CD14-positive monocyte (primary cell): ENCODE measurements around the gene SKIL. TPM values are rescaled to one million over a fixed set of nuclear protein-coding genes. Genes with fewer than 3 reads are reported as not detected.
A peak's percentile ranks its signal among the peaks of the same experiment; 100 is the strongest.

Experiments used
- DNase-seq, 3 donors: peaks; one replicate each; pipeline ENCODE4 v3.0.0-alpha.2; 2011 to 2022
- H2AFZ ChIP-seq: 2 replicates; pipeline ENCODE4 v1.6.0; 2012; ENCODE audit warnings: mild to moderate bottlenecking, low read depth, low read length, inconsistent platforms; ENCODE audit not compliant: insufficient read depth, poor library complexity, severe bottlenecking
- H3K27ac ChIP-seq, 2 donors: 1 replicate in 1 of 2; 2 replicates in 1 of 2; pipeline ENCODE4 v1.5.1; 2012 to 2013; ENCODE audit warnings: low read length in 2 of 2, control low read depth in 1 of 2, inconsistent platforms in 1 of 2, low read depth in 1 of 2, mild to moderate bottlenecking in 1 of 2
- H3K27me3 ChIP-seq, 2 donors: one replicate each; pipeline versions ENCODE4 v1.6.0 to v1.6.1; 2011 to 2013; ENCODE audit warnings: low read length in 2 of 2; ENCODE audit not compliant: control insufficient read depth in 2 of 2, insufficient read depth in 2 of 2
- H3K36me3 ChIP-seq, 2 donors: replicated peaks in 1 of 2; 1 replicate in 1 of 2; 2 replicates in 1 of 2; pipeline versions ENCODE4 v1.5.1 to v1.6.1; 2012 to 2013; ENCODE audit warnings: low read length in 2 of 2, control low read depth in 1 of 2, inconsistent platforms in 1 of 2, mild to moderate bottlenecking in 1 of 2; ENCODE audit not compliant: insufficient read depth in 2 of 2, control insufficient read depth in 1 of 2
- H3K4me1 ChIP-seq, 2 donors: 1 replicate in 1 of 2; 2 replicates in 1 of 2; pipeline versions ENCODE4 v1.5.1 to v1.6.1; 2012 to 2013; ENCODE audit warnings: low read length in 2 of 2, control low read depth in 1 of 2, inconsistent platforms in 1 of 2, mild to moderate bottlenecking in 1 of 2, moderate library complexity in 1 of 2; ENCODE audit not compliant: insufficient read depth in 2 of 2, control insufficient read depth in 1 of 2
- H3K4me2 ChIP-seq: replicated peaks from 2 replicates; pipeline ENCODE3; 2012; ENCODE audit warnings: low read length, moderate library complexity, mild to moderate bottlenecking; ENCODE audit not compliant: poor library complexity, severe bottlenecking; ENCODE audit errors: extremely low read depth
- H3K4me3 ChIP-seq, 3 experiments: fragments of 200-600 bp in 1 of 3; sonication (generic) in 1 of 3; replicated peaks in 1 of 3; 1 replicate in 2 of 3; 2 replicates in 1 of 3; pipeline ENCODE4 v1.5.1; 2011 to 2013; ENCODE audit warnings: low read length in 3 of 3, mild to moderate bottlenecking in 3 of 3, control low read depth in 2 of 3, low read depth in 2 of 3, inconsistent platforms in 1 of 3, moderate library complexity in 1 of 3
- H3K79me2 ChIP-seq: 2 replicates; pipeline ENCODE4 v1.6.0; 2012; ENCODE audit warnings: mild to moderate bottlenecking, control low read depth, inconsistent platforms, low read length, moderate library complexity; ENCODE audit not compliant: insufficient read depth
- H3K9ac ChIP-seq: 2 replicates; pipeline ENCODE4 v1.6.0; 2017; ENCODE audit warnings: low read length, mild to moderate bottlenecking; ENCODE audit not compliant: insufficient read depth, poor library complexity, severe bottlenecking
- H3K9me3 ChIP-seq, 2 donors: replicated peaks in 1 of 2; 1 replicate in 1 of 2; 2 replicates in 1 of 2; pipeline versions ENCODE4 v1.5.1 to v1.6.1; 2012 to 2013; ENCODE audit warnings: low read length in 2 of 2, control low read depth in 1 of 2; ENCODE audit not compliant: control insufficient read depth in 1 of 2, insufficient read depth in 1 of 2
- H4K20me1 ChIP-seq: 2 replicates; pipeline ENCODE4 v1.6.0; 2012; ENCODE audit warnings: mild to moderate bottlenecking, low read length, control low read depth, moderate library complexity; ENCODE audit not compliant: insufficient read depth
- H3K27ac Mint-ChIP-seq, 7 donors: one replicate each; pipeline ENCODE4 v1.8.0; 2020; ENCODE audit warnings: mild to moderate bottlenecking in 7 of 7, mixed read lengths in 7 of 7, moderate library complexity in 6 of 7, inconsistent platforms in 2 of 7
- H3K27me3 Mint-ChIP-seq, 3 donors: one replicate each; pipeline ENCODE4 v1.8.0; 2021 to 2022; ENCODE audit warnings: low read depth in 3 of 3, mild to moderate bottlenecking in 3 of 3, mixed read lengths in 3 of 3, moderate library complexity in 3 of 3, inconsistent platforms in 1 of 3
- H3K36me3 Mint-ChIP-seq, 2 donors: one replicate each; pipeline ENCODE4 v1.8.0; 2020; ENCODE audit warnings: mixed read lengths in 2 of 2, inconsistent platforms in 1 of 2, mild to moderate bottlenecking in 1 of 2
- H3K4me1 Mint-ChIP-seq: one replicate; pipeline ENCODE4 v1.8.0; 2020; ENCODE audit warnings: mild to moderate bottlenecking, mixed read lengths
- H3K4me3 Mint-ChIP-seq, 2 donors: one replicate each; pipeline ENCODE4 v1.8.0; 2020; ENCODE audit warnings: mild to moderate bottlenecking in 2 of 2, mixed read lengths in 2 of 2, moderate library complexity in 1 of 2
- H3K9me3 Mint-ChIP-seq, 7 donors: one replicate each; pipeline ENCODE4 v1.8.0; 2020 to 2022; ENCODE audit warnings: mixed read lengths in 7 of 7, mild to moderate bottlenecking in 6 of 7, moderate library complexity in 6 of 7, inconsistent platforms in 2 of 7
- CTCF ChIP-seq: fragments of 200-600 bp; IDR thresholded peaks from one replicate; pipeline ENCODE4 v1.8.0; 2022; ENCODE audit warnings: antibody characterized with exemption, mild to moderate bottlenecking
- WGBS: methylation state at CpG from one replicate; pipeline ENCODE4 v1.1.5; 2013; ENCODE audit warnings: missing lambda C conversion rate; ENCODE audit not compliant: insufficient coverage; 5-methylcytosine and 5-hydroxymethylcytosine counted together
- intact Hi-C, 2 donors: fragments of 100-400 bp; cut with micrococcal nuclease; formaldehyde crosslinking; loops; one replicate each; pipeline versions ENCODE4 v1.15.0 to v1.15.1; 2023
- polyA plus RNA-seq, 3 donors: library from polyadenylated mRNA; depleted of rRNA in 1 of 3; unstranded in 2 of 3; stranded (reverse) in 1 of 3; fragments of 300-500 nt in 2 of 3; fragments of >200 nt in 1 of 3; fragmentation: Illumina TruSeq in 2 of 3; gene quantifications; 1 replicate in 2 of 3; 2 replicates in 1 of 3; pipeline ENCODE4 v1.2.3, GENCODE V29; 2012 to 2021

SKIL gene
- polyA plus RNA-seq, 3 donors: 7.5 to 13.4 (median 9.2) TPM

GRCh38 chr3:170405101-170405500 is 47.6 kb downstream of the SKIL start:
- Histone ChIP-seq H3K4me3 (no peak overlapping the region), H4K20me1 (no peaks in the 10 kb centered on the region), H3K9ac (no peak overlapping the region), H3K27me3 (no peaks in the 10 kb centered on the region), H3K27ac (no peak overlapping the region), H3K79me2 (no peaks in the 10 kb centered on the region), H3K36me3 (no peaks in the 10 kb centered on the region), H3K4me2 (no peak overlapping the region), H3K9me3 (no peaks in the 10 kb centered on the region), H2AFZ (no peak overlapping the region), H3K4me1 (no peaks in the 10 kb centered on the region)
- no peak for DNase-seq
- TF ChIP-seq CTCF: no peak
- H3K27ac Mint-ChIP-seq: no peak overlapping the region
- no peak overlapping the region for H3K4me3 Mint-ChIP-seq
- no peaks in the 10 kb centered on the region for H3K36me3 Mint-ChIP-seq
- no peaks in the 10 kb centered on the region for H3K4me1 Mint-ChIP-seq
- H3K27me3 Mint-ChIP-seq: peaks cover 0 to 2% (median 0%) of the 10 kb centered on the region in 3 donors
- H3K9me3 Mint-ChIP-seq: peaks cover 0 to 3% (median 0%) of the 10 kb centered on the region in 7 donors
- intact Hi-C loops: loop anchor here in 1 of 2 donors (5.0 kb wide), 1 partner anchor 93 kb away; no protein-coding TSS in a partner anchor

- H3K27me3 Mint-ChIP-seq: peaks cover 2 to 12% (median 4%) of the 10 kb centered on the region in 3 donors
- intact Hi-C loops: loop anchor here in 1 of 2 donors (10.0 kb wide), 1 partner anchor 96 kb away; no protein-coding TSS in a partner anchor
- Histone ChIP-seq H3K27ac (no peak overlapping the region), H3K9me3 (no peaks in the 10 kb centered on the region), H3K4me3 (no peak overlapping the region), H3K27me3 (no peaks in the 10 kb centered on the region), H3K79me2 (no peaks in the 10 kb centered on the region), H3K36me3 (no peaks in the 10 kb centered on the region), H2AFZ (no peak overlapping the region), H3K4me1 (no peaks in the 10 kb centered on the region), H3K9ac (no peak overlapping the region), H4K20me1 (no peaks in the 10 kb centered on the region), H3K4me2 (no peak overlapping the region)
- H3K4me3 Mint-ChIP-seq: no peak overlapping the region
- WGBS: no CpG with 5 or more reads among the region's 4 CpGs
- no peaks in the 10 kb centered on the region for H3K9me3 Mint-ChIP-seq
- no peaks in the 10 kb centered on the region for H3K4me1 Mint-ChIP-seq
- no peak overlapping the region for H3K27ac Mint-ChIP-seq
- DNase-seq: no peak
- TF ChIP-seq CTCF: peak; percentile 51
- H3K36me3 Mint-ChIP-seq: no peaks in the 10 kb centered on the region
Observed at GRCh38 chr3:170410428-170411029, 53.0 kb downstream of the SKIL start.
